ENCODE results near the gene KCNAB3.

Gene KCNAB3

GRCh38 chr17:7873051-7873450, 56.6 kb downstream of the KCNAB3 start:
- WGBS, result 79% methylated on average over 4 of the region's 4 CpGs

More at GRCh38 chr17:7873051-7873450, 56.6 kb downstream of the KCNAB3 start:
- Histone ChIP-seq H3K27ac (ENCODE audit: low read depth, low read length) (no peak overlapping the region), H3K4me3 (ENCODE audit: low read length) (no peak overlapping the region), H3K9me3 (ENCODE audit: insufficient read depth, low read depth, low read length) (no peaks in the 10 kb centered on the region), H3K4me1 (ENCODE audit: insufficient read depth, low read length) (no peaks in the 10 kb centered on the region), H3K36me3 (ENCODE audit: insufficient read depth, low read length) (peaks cover 6% of the 10 kb centered on the region), H3K9ac (ENCODE audit: low read depth, low read length) (no peak overlapping the region), H3K27me3 (ENCODE audit: insufficient read depth, low read length) (no peaks in the 10 kb centered on the region)
